NCI-H2196 treated with DMSO at 0.1 percent for 48 hours (cell line): Measurements from ENCODE around the gene DLG4.

Experiments used
- DNase-seq: peaks from one replicate; lab custom pipeline; 2025; ENCODE audit not compliant: unreplicated experiment; lab: John Stamatoyannopoulos, UW

Gene DLG4

GRCh38 chr17:7233701-7234082 lies 14.1 kb upstream of the DLG4 start:
- no peak for DNase-seq

GRCh38 chr17:7232114-7232513 lies 12.5 kb upstream of the DLG4 start:
- DNase-seq = no peak

GRCh38 chr17:7229504-7229903 lies 9.9 kb upstream of the DLG4 start:
- no peak for DNase-seq

- no peak for DNase-seq
These were observed 9.3 kb upstream of the DLG4 start for GRCh38 chr17:7228920-7229319.

GRCh38 chr17:7226721-7227710 lies 7.4 kb upstream of the DLG4 start:
- DNase-seq = no peak

GRCh38 chr17:7225711-7226331 lies 6.2 kb upstream of the DLG4 start:
- no peak for DNase-seq

GRCh38 chr17:7224661-7225111 lies 5.0 kb upstream of the DLG4 start:
- DNase-seq = no peak

- no peak for DNase-seq
These were observed 4.5 kb upstream of the DLG4 start for GRCh38 chr17:7224110-7224509.

- no peak for DNase-seq
These were observed 3.7 kb upstream of the DLG4 start for GRCh38 chr17:7223375-7223774.

- DNase-seq = no peak
These were observed 3.3 kb upstream of the DLG4 start for GRCh38 chr17:7222972-7223292.

- DNase-seq = no peak
These were observed 2.7 kb upstream of the DLG4 start for GRCh38 chr17:7222093-7222971.

GRCh38 chr17:7221278-7222092 lies 1.8 kb upstream of the DLG4 start:
- DNase-seq = no peak

GRCh38 chr17:7220593-7221277 lies 1.1 kb upstream of the DLG4 start:
- no peak for DNase-seq

- DNase-seq = no peak
These were observed 316 bp downstream of the DLG4 start for GRCh38 chr17:7219229-7219811.

GRCh38 chr17:7218758-7219157 lies 878 bp downstream of the DLG4 start:
- DNase-seq = no peak

GRCh38 chr17:7218166-7218565 lies 1.5 kb downstream of the DLG4 start:
- DNase-seq = no peak

GRCh38 chr17:7217113-7217987 lies 2.3 kb downstream of the DLG4 start:
- DNase-seq = no peak

GRCh38 chr17:7216242-7217112 lies 3.2 kb downstream of the DLG4 start:
- DNase-seq = no peak
